ENCODE results near the gene LDLRAD4. TPM values are rescaled to one million over a fixed set of nuclear protein-coding genes. Genes with fewer than 3 reads are reported as not detected.

Gene LDLRAD4
- polyA plus RNA-seq, 1 of the 3 experiments (the other 2 are of a cell fraction) = 0.16 TPM

DNA sequence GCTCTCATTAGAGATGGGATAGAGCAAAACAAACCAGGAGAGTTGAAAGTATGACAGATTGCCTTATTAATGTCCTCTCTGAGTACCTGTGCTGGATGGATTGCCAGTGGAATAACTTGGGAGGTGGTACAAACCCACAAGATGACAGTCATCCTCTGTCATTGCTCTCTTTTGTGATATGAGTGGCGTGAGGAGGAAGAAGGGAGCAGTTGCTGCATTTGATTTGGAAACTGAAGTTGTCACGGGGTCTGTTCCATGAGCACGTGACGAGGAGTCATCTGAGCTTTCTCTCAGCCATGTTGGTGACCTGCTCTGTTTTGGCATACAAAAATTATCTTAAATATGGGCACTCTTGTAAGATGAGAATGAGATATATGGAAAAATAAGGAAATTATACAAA lies 302.9 kb downstream of the LDLRAD4 start:
- no peaks in the 10 kb centered on the region for H3K9me3 ChIP-seq
- no peaks in the 10 kb centered on the region for H3K36me3 ChIP-seq (replicated peaks in 1 of 2; ENCODE audit: control insufficient read depth in 1 of 2, insufficient read depth in 2 of 2, low read length in 1 of 2)
- no peak overlapping the region for H3K4me3 ChIP-seq (ENCODE audit: low read depth in 2 of 2, low read length in 1 of 2)
- H3K79me2 ChIP-seq (ENCODE audit: insufficient read depth) = no peaks in the 10 kb centered on the region
- H2AFZ ChIP-seq (ENCODE audit: low read depth) = no peak overlapping the region
- CTCF ChIA-PET = interaction anchor here (1.6 kb wide), 2 partner anchors 10 to 37 kb away, joined by 3 to 7 read pairs; no protein-coding TSS in a partner anchor
- H4K20me1 ChIP-seq (ENCODE audit: insufficient read depth) = no peaks in the 10 kb centered on the region
- 77% methylated on average over 4 of the region's 4 CpGs for WGBS (ENCODE audit: low lambda C conversion rate)
- H3K4me2 ChIP-seq = no peak overlapping the region
- no peak for DNase-seq
- TF ChIP-seq, protein P1, sequence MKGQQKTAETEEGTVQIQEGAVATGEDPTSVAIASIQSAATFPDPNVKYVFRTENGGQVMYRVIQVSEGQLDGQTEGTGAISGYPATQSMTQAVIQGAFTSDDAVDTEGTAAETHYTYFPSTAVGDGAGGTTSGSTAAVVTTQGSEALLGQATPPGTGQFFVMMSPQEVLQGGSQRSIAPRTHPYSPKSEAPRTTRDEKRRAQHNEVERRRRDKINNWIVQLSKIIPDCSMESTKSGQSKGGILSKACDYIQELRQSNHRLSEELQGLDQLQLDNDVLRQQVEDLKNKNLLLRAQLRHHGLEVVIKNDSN (IDR thresholded peaks at IDR 0.05; ENCODE audit: borderline replicate concordance, low read depth) = no peak
- TF ChIP-seq, protein P2, sequence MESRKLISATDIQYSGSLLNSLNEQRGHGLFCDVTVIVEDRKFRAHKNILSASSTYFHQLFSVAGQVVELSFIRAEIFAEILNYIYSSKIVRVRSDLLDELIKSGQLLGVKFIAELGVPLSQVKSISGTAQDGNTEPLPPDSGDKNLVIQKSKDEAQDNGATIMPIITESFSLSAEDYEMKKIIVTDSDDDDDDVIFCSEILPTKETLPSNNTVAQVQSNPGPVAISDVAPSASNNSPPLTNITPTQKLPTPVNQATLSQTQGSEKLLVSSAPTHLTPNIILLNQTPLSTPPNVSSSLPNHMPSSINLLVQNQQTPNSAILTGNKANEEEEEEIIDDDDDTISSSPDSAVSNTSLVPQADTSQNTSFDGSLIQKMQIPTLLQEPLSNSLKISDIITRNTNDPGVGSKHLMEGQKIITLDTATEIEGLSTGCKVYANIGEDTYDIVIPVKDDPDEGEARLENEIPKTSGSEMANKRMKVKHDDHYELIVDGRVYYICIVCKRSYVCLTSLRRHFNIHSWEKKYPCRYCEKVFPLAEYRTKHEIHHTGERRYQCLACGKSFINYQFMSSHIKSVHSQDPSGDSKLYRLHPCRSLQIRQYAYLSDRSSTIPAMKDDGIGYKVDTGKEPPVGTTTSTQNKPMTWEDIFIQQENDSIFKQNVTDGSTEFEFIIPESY (IDR thresholded peaks at IDR 0.05; ENCODE audit: borderline replicate concordance, low read depth) = no peak
- TF ChIP-seq ELF1 (IDR thresholded peaks at IDR 0.05) (no peak), NRF1 (IDR thresholded peaks at IDR 0.05; ENCODE audit: low read depth, low read length) (no peak), CHD2 (IDR thresholded peaks at IDR 0.05; ENCODE audit: low read length, partially characterized antibody) (no peak), TAF1 (IDR thresholded peaks at IDR 0.05; ENCODE audit: borderline replicate concordance, low read depth, low read length) (no peak), RFX5 (IDR thresholded peaks at IDR 0.05; ENCODE audit: low read length) (no peak), MXI1 (IDR thresholded peaks at IDR 0.05; ENCODE audit: low read depth, low read length) (no peak), EP300 (IDR thresholded peaks at IDR 0.05; ENCODE audit: borderline replicate concordance in 1 of 2, low read depth in 1 of 2, low read length in 1 of 2) (no peak), EZH2phosphoT487 (IDR thresholded peaks at IDR 0.05; ENCODE audit: borderline replicate concordance, low read depth) (no peak), POLR2AphosphoS5 (IDR thresholded peaks at IDR 0.05; ENCODE audit: low read depth, low read length) (no peak), GABPA (IDR thresholded peaks at IDR 0.05; ENCODE audit: low read depth) (no peak)
- TF ChIP-seq, protein P3, sequence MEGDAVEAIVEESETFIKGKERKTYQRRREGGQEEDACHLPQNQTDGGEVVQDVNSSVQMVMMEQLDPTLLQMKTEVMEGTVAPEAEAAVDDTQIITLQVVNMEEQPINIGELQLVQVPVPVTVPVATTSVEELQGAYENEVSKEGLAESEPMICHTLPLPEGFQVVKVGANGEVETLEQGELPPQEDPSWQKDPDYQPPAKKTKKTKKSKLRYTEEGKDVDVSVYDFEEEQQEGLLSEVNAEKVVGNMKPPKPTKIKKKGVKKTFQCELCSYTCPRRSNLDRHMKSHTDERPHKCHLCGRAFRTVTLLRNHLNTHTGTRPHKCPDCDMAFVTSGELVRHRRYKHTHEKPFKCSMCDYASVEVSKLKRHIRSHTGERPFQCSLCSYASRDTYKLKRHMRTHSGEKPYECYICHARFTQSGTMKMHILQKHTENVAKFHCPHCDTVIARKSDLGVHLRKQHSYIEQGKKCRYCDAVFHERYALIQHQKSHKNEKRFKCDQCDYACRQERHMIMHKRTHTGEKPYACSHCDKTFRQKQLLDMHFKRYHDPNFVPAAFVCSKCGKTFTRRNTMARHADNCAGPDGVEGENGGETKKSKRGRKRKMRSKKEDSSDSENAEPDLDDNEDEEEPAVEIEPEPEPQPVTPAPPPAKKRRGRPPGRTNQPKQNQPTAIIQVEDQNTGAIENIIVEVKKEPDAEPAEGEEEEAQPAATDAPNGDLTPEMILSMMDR (IDR thresholded peaks at IDR 0.05) = no peak
- TF ChIP-seq, protein P4, sequence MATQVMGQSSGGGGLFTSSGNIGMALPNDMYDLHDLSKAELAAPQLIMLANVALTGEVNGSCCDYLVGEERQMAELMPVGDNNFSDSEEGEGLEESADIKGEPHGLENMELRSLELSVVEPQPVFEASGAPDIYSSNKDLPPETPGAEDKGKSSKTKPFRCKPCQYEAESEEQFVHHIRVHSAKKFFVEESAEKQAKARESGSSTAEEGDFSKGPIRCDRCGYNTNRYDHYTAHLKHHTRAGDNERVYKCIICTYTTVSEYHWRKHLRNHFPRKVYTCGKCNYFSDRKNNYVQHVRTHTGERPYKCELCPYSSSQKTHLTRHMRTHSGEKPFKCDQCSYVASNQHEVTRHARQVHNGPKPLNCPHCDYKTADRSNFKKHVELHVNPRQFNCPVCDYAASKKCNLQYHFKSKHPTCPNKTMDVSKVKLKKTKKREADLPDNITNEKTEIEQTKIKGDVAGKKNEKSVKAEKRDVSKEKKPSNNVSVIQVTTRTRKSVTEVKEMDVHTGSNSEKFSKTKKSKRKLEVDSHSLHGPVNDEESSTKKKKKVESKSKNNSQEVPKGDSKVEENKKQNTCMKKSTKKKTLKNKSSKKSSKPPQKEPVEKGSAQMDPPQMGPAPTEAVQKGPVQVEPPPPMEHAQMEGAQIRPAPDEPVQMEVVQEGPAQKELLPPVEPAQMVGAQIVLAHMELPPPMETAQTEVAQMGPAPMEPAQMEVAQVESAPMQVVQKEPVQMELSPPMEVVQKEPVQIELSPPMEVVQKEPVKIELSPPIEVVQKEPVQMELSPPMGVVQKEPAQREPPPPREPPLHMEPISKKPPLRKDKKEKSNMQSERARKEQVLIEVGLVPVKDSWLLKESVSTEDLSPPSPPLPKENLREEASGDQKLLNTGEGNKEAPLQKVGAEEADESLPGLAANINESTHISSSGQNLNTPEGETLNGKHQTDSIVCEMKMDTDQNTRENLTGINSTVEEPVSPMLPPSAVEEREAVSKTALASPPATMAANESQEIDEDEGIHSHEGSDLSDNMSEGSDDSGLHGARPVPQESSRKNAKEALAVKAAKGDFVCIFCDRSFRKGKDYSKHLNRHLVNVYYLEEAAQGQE (IDR thresholded peaks at IDR 0.05; ENCODE audit: low read depth, low read length) = no peak
- TF ChIP-seq, protein P5, sequence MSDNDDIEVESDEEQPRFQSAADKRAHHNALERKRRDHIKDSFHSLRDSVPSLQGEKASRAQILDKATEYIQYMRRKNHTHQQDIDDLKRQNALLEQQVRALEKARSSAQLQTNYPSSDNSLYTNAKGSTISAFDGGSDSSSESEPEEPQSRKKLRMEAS (IDR thresholded peaks at IDR 0.05; ENCODE audit: low read depth) = no peak
- TF ChIP-seq, protein P6, sequence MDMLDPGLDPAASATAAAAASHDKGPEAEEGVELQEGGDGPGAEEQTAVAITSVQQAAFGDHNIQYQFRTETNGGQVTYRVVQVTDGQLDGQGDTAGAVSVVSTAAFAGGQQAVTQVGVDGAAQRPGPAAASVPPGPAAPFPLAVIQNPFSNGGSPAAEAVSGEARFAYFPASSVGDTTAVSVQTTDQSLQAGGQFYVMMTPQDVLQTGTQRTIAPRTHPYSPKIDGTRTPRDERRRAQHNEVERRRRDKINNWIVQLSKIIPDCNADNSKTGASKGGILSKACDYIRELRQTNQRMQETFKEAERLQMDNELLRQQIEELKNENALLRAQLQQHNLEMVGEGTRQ (IDR thresholded peaks at IDR 0.05; ENCODE audit: borderline replicate concordance, low read depth, low read length) = no peak
- H3K9me2 ChIP-seq = no peaks in the 10 kb centered on the region
- POLR2A ChIA-PET = no interaction called here
- no peak overlapping the region for H3K9ac ChIP-seq
- no peaks in the 10 kb centered on the region; a peak in 1 of 4 replicates for H3K4me1 ChIP-seq (ENCODE audit: control insufficient read depth in 1 of 2, insufficient read depth in 2 of 2, low read depth in 1 of 2, low read length in 1 of 2)
- no peaks in the 10 kb centered on the region for H3F3A ChIP-seq (replicated peaks; ENCODE audit: insufficient read depth)
- no peaks in the 10 kb centered on the region for H3K27me3 ChIP-seq (ENCODE audit: insufficient read depth)
- H3K27ac ChIP-seq (ENCODE audit: low read depth in 2 of 2, low read length in 1 of 2) = no peak overlapping the region

Data from SK-N-SH (cell line).